Ectodermal cell (in vitro differentiated cells): ENCODE measurements around the gene LSMEM2.
A peak's percentile ranks its signal among the peaks of the same experiment; 100 is the strongest.

ENCODE experiments used
- H3K27ac ChIP-seq: 2 replicates; pipeline ENCODE4 v1.7.0; 2013; ENCODE audit warnings: mild to moderate bottlenecking, low read depth, low read length; ENCODE audit not compliant: insufficient read depth, poor library complexity, severe bottlenecking
- H3K27me3 ChIP-seq: 2 replicates; pipeline ENCODE4 v1.7.0; 2013; ENCODE audit warnings: mild to moderate bottlenecking, low read length; ENCODE audit not compliant: insufficient read depth, control insufficient read depth, poor library complexity, severe bottlenecking
- H3K36me3 ChIP-seq: one replicate; pipeline ENCODE4 v1.7.0; 2013; ENCODE audit warnings: low read length; ENCODE audit not compliant: control insufficient read depth, insufficient read depth
- H3K4me1 ChIP-seq: one replicate; pipeline ENCODE4 v1.7.0; 2013; ENCODE audit warnings: low read length; ENCODE audit not compliant: control insufficient read depth, insufficient read depth
- H3K4me3 ChIP-seq: 2 replicates; pipeline ENCODE4 v1.7.0; 2013; ENCODE audit warnings: low read depth, low read length, control low read depth; ENCODE audit not compliant: insufficient read depth
- H3K9me3 ChIP-seq: 2 replicates; pipeline ENCODE4 v1.7.0; 2013; ENCODE audit warnings: mild to moderate bottlenecking, low read length, moderate library complexity; ENCODE audit not compliant: control insufficient read depth
- WGBS, 2 experiments: methylation state at CpG; one replicate each; pipeline ENCODE4 v1.1.7; 2013; ENCODE audit warnings: missing lambda C conversion rate in 2 of 2; 5-methylcytosine and 5-hydroxymethylcytosine counted together

Gene LSMEM2

GRCh38 chr3:50330330-50330729, 51.4 kb downstream of the LSMEM2 start:
- Histone ChIP-seq H3K27me3 (no peaks in the 10 kb centered on the region), H3K36me3 (peaks cover 37% of the 10 kb centered on the region), H3K4me1 (peaks cover 3% of the 10 kb centered on the region), H3K9me3 (no peaks in the 10 kb centered on the region), H3K4me3 (no peak overlapping the region), H3K27ac (no peak overlapping the region)
- 96% methylated on average over 10 of the region's 10 CpGs for WGBS, 2 experiments

- Histone ChIP-seq H3K4me3 (no peak overlapping the region), H3K4me1 (peaks cover 9% of the 10 kb centered on the region), H3K27me3 (no peaks in the 10 kb centered on the region), H3K27ac (no peak overlapping the region), H3K9me3 (no peaks in the 10 kb centered on the region), H3K36me3 (peaks cover 34% of the 10 kb centered on the region)
- WGBS, 2 experiments: 96 to 98% methylated on average over 19 of the region's 19 CpGs
Observed at GRCh38 chr3:50331364-50331907, 52.5 kb downstream of the LSMEM2 start.

GRCh38 chr3:50333744-50334328, 54.9 kb downstream of the LSMEM2 start:
- H3K9me3 ChIP-seq: no peaks in the 10 kb centered on the region
- 94% methylated on average over 12 of the region's 12 CpGs for WGBS, 2 experiments
- H3K27me3 ChIP-seq: peaks cover 12% of the 10 kb centered on the region
- H3K4me3 ChIP-seq: no peak overlapping the region
- no peak overlapping the region for H3K27ac ChIP-seq
- H3K36me3 ChIP-seq: peaks cover 34% of the 10 kb centered on the region
- peaks cover 13% of the 10 kb centered on the region for H3K4me1 ChIP-seq

GRCh38 chr3:50334339-50335075, 55.6 kb downstream of the LSMEM2 start:
- no peak overlapping the region for H3K4me3 ChIP-seq
- WGBS, 2 experiments: 92% methylated on average over 5 of the region's 5 CpGs
- no peaks in the 10 kb centered on the region for H3K9me3 ChIP-seq
- H3K27ac ChIP-seq: no peak overlapping the region
- H3K27me3 ChIP-seq: peaks cover 19% of the 10 kb centered on the region
- peaks cover 30% of the 10 kb centered on the region for H3K36me3 ChIP-seq
- H3K4me1 ChIP-seq: peaks cover 13% of the 10 kb centered on the region

GRCh38 chr3:50336452-50337174, 57.7 kb downstream of the LSMEM2 start:
- no peaks in the 10 kb centered on the region for H3K9me3 ChIP-seq
- 0 to 1% methylated on average over 31 of the region's 31 CpGs for WGBS, 2 experiments

GRCh38 chr3:50337175-50337861, 58.4 kb downstream of the LSMEM2 start:
- Histone ChIP-seq H3K27ac (peak overlapping the region; percentile 86), H3K4me1 (peaks cover 13% of the 10 kb centered on the region), H3K9me3 (no peaks in the 10 kb centered on the region), H3K27me3 (peaks cover 47% of the 10 kb centered on the region), H3K4me3 (peak overlapping the region; percentile 61), H3K36me3 (peaks cover 4% of the 10 kb centered on the region)
- WGBS, 2 experiments: 0% methylated on average over 79 of the region's 79 CpGs

More at GRCh38 chr3:50336452-50337174, 57.7 kb downstream of the LSMEM2 start:
- Histone ChIP-seq H3K4me3 (peak overlapping the region; percentile 61), H3K36me3 (peaks cover 9% of the 10 kb centered on the region), H3K4me1 (peaks cover 13% of the 10 kb centered on the region), H3K27me3 (peaks cover 40% of the 10 kb centered on the region), H3K27ac (peak overlapping the region; percentile 86)
